GM23248 (cell line): ENCODE measurements around the gene ZNF669. TPM values are rescaled to one million over a fixed set of nuclear protein-coding genes. Genes with fewer than 3 reads are reported as not detected.
"Not testable (repeated sequence)": the region's sequence is repeated elsewhere in the genome, so short reads cannot be mapped to it uniquely, and the experiment has no call there.

Source experiments
- DNase-seq: peaks from one replicate; pipeline ENCODE4 v3.0.0-alpha.2; 2015
- H2AFZ ChIP-seq: fragments of 200-600 bp; sonication (generic); 2 replicates; pipeline ENCODE4 v1.6.1; 2016; ENCODE audit warnings: antibody characterized with exemption
- H3F3A ChIP-seq: fragments of 200-600 bp; sonication (generic); 2 replicates; pipeline ENCODE4 v1.6.1; 2016; ENCODE audit warnings: mild to moderate bottlenecking, antibody characterized with exemption, mixed run types; ENCODE audit not compliant: insufficient read depth
- H3K27ac ChIP-seq: fragments of 200-600 bp; sonication (generic); 2 replicates; pipeline ENCODE4 v1.5.1; 2016; ENCODE audit warnings: mild to moderate bottlenecking
- H3K27me3 ChIP-seq: fragments of 200-600 bp; sonication (generic); replicated peaks from 2 replicates; pipeline ENCODE4 v1.6.1; 2016; ENCODE audit warnings: mild to moderate bottlenecking; ENCODE audit not compliant: insufficient read depth
- H3K36me3 ChIP-seq: fragments of 200-600 bp; sonication (generic); 2 replicates; pipeline ENCODE4 v1.6.1; 2016; ENCODE audit warnings: low read depth, mild to moderate bottlenecking
- H3K4me1 ChIP-seq: fragments of 200-600 bp; sonication (generic); 2 replicates; pipeline ENCODE4 v1.6.1; 2016; ENCODE audit warnings: mild to moderate bottlenecking; ENCODE audit not compliant: insufficient read depth
- H3K4me2 ChIP-seq: fragments of 200-600 bp; sonication (generic); one replicate; pipeline ENCODE4 v1.6.1; 2016; ENCODE audit warnings: mild to moderate bottlenecking; ENCODE audit not compliant: unreplicated experiment
- H3K4me3 ChIP-seq: fragments of 200-600 bp; sonication (generic); 2 replicates; pipeline ENCODE4 v1.5.1; 2016; ENCODE audit warnings: mild to moderate bottlenecking
- H3K79me2 ChIP-seq: fragments of 200-600 bp; sonication (generic); 2 replicates; pipeline ENCODE4 v1.6.1; 2016; ENCODE audit warnings: mild to moderate bottlenecking; ENCODE audit not compliant: insufficient read depth
- H3K9ac ChIP-seq: fragments of 200-600 bp; sonication (generic); 2 replicates; pipeline ENCODE4 v1.6.1; 2016; ENCODE audit warnings: mild to moderate bottlenecking
- H3K9me2 ChIP-seq: fragments of 200-600 bp; sonication (generic); 2 replicates; pipeline ENCODE4 v1.6.1; 2016; ENCODE audit warnings: mixed run types, mild to moderate bottlenecking, moderate library complexity; ENCODE audit not compliant: insufficient read depth
- H3K9me3 ChIP-seq: fragments of 200-600 bp; sonication (generic); one replicate; pipeline ENCODE4 v1.6.1; 2017; ENCODE audit warnings: low read depth
- H4K20me1 ChIP-seq: fragments of 200-600 bp; sonication (generic); 2 replicates; pipeline ENCODE4 v1.6.0; 2016; ENCODE audit not compliant: insufficient read depth
- EZH2 ChIP-seq: fragments of 200-600 bp; sonication (generic); IDR thresholded peaks from 2 replicates; pipeline ENCODE4 v1.6.1; 2018; ENCODE audit warnings: antibody characterized with exemption, mild to moderate bottlenecking; ENCODE audit not compliant: insufficient read depth, poor library complexity, severe bottlenecking
- EZH2phosphoT487 ChIP-seq: fragments of 200-600 bp; sonication (generic); IDR thresholded peaks from 2 replicates; pipeline ENCODE4 v1.6.1; 2018; ENCODE audit warnings: antibody characterized with exemption, moderate library complexity, mild to moderate bottlenecking, low read depth; ENCODE audit not compliant: insufficient read depth
- WGBS, 2 experiments: methylation state at CpG; one replicate each; pipeline ENCODE4 v1.1.6; 2015 to 2017; ENCODE audit warnings: low lambda C conversion rate in 2 of 2, low coverage in 1 of 2; ENCODE audit errors: missing lambda C conversion rate in 2 of 2; 5-methylcytosine and 5-hydroxymethylcytosine counted together
- in situ Hi-C: fragments of 300-500 bp; cut with MboI; formaldehyde crosslinking; loops from 2 replicates; pipeline ENCODE4 v1.15.0; 2020
- polyA plus RNA-seq: library from polyadenylated mRNA; unstranded; fragments of >200 nt; fragmentation: Nextera tagmentation; extraction: Ambion mirVana; gene quantifications from 2 replicates; pipeline ENCODE4 v1.2.1, GENCODE V29; 2016
- total RNA-seq: library from RNA; depleted of rRNA; stranded (reverse); fragments of >200 nt; shearing (Covaris generic); gene quantifications from 2 replicates; pipeline ENCODE4 v1.2.3, GENCODE V29; 2014

ZNF669 gene
- total and polyA plus RNA-seq, 2 experiments from 2014 or later: 2.4 to 4.9 TPM

GRCh38 chr1:247145279-247145678 lies 41.1 kb upstream of the ZNF669 start:
- Histone ChIP-seq H3K9me3 (peaks cover under 1% of the 10 kb centered on the region), H3K9me2 (no peaks in the 10 kb centered on the region), H2AFZ (no peak overlapping the region), H3K36me3 (peaks cover 11% of the 10 kb centered on the region), H3K4me1 (no peaks in the 10 kb centered on the region), H3K27ac (no peak overlapping the region), H3K4me2 (no peak overlapping the region), H3F3A (no peaks in the 10 kb centered on the region), H4K20me1 (no peaks in the 10 kb centered on the region), H3K79me2 (0 out of 2 replicates have a peak, but pooled peaks cover 3% of the 10 kb centered on the region), H3K4me3 (no peak overlapping the region), H3K9ac (no peak overlapping the region), H3K27me3 (no peaks in the 10 kb centered on the region)
- TF ChIP-seq EZH2phosphoT487 (no peak), EZH2 (no peak)
- WGBS, 2 experiments: 92 to 95% methylated on average over 6 of the region's 6 CpGs
- DNase-seq: no peak
- in situ Hi-C loops: no loop called here

- H3K4me1 ChIP-seq, H3K9me3 ChIP-seq, in situ Hi-C loops, H3K9me2 ChIP-seq, H3K9ac ChIP-seq, H3F3A ChIP-seq, H2AFZ ChIP-seq, H3K36me3 ChIP-seq, DNase-seq, H3K79me2 ChIP-seq, H3K27ac ChIP-seq, H4K20me1 ChIP-seq, H3K27me3 ChIP-seq, H3K4me3 ChIP-seq, H3K4me2 ChIP-seq: not testable (repeated sequence)
Observed at GRCh38 chr1:247139557-247139956, 35.4 kb upstream of the ZNF669 start.

DNA sequence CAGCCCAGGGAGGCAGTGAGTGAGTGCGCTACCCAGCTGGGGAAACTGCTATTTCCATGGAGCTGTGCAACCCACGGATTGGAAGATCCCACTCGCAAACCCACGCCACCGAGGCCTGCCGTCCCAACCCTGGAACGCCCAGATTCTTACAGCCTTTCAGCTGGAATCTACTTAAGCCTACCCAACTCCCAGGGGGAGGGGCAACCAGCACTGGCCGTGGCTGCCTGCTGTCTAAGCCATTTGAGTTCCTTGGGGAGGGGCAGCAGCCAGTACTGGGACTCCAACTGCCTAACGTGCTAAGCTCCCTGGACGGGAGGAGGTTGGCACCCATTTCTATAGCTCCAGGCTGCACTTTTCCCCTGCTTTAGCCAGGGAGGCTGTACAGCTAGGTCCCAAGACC lies 27.1 kb upstream of the ZNF669 start:
- Histone ChIP-seq H3K4me2 (no peak overlapping the region), H3K9ac (no peak overlapping the region), H3K36me3 (no peaks in the 10 kb centered on the region), H4K20me1 (no peaks in the 10 kb centered on the region), H3K79me2 (peaks cover 12% of the 10 kb centered on the region), H3K4me1 (no peaks in the 10 kb centered on the region; the same call in 1 of the 2 replicates), H3F3A (no peaks in the 10 kb centered on the region), H3K4me3 (no peak overlapping the region), H3K27ac (no peak overlapping the region), H3K27me3 (no peaks in the 10 kb centered on the region), H3K9me3 (no peaks in the 10 kb centered on the region), H2AFZ (no peak overlapping the region), H3K9me2 (no peaks in the 10 kb centered on the region)
- WGBS, 2 experiments: 95 to 98% methylated on average over 10 of the region's 10 CpGs
- no peak for DNase-seq
- in situ Hi-C loops: no loop called here
- TF ChIP-seq EZH2phosphoT487 (no peak), EZH2 (no peak)

DNA sequence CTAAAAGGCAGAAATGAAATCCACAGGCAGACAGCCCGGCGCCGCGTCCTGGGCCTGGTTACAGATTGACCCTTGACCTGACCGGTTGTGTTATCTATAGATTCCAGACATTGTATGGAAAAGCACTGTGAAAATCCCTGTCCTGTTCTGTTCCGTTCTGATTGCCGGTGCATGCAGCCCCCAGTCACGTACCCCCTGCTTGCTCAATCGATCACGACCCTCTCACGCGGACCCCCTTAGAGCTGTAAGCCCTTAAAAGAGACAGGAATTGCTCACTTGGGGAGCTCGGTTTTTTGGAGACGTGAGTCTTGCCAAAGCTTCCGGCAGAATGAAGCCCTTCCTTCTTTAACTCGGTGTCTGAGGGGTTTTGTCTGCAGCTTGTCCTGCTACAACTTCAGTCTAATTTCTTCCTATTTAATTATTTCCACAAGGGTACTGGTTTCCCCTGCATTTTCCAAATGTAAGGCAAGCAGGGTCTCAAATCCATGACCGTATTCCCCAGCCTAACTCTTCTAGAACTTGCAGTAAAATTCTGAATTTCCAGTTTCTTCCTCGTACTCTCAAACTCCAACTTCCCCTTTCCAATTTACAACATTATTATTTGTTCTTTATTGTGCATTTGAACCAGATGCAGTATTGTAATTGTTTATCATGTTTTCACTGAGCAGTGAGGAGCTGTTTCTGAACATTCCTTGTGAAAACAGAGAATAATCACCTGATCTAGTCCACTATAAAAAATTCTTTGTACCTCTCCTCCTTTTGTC lies 23.5 kb upstream of the ZNF669 start:
- H3K4me3 ChIP-seq: peak overlapping the region; percentile 71
- in situ Hi-C loops, H3F3A ChIP-seq, H3K4me1 ChIP-seq, H3K36me3 ChIP-seq, H3K9me3 ChIP-seq, H3K27me3 ChIP-seq, H3K79me2 ChIP-seq, H3K9me2 ChIP-seq, DNase-seq, H4K20me1 ChIP-seq: not testable (repeated sequence)
- H3K27ac ChIP-seq: 0 out of 2 replicates have a peak overlapping the region, but pooled peaks have one; percentile 22
- peak overlapping the region; percentile 80 for H3K4me2 ChIP-seq
- peak overlapping the region; percentile 45 for H3K9ac ChIP-seq
- WGBS, 2 experiments: 22 to 26% methylated on average over 13 of the region's 18 CpGs
- peak overlapping the region; percentile 63 for H2AFZ ChIP-seq

GRCh38 chr1:247126601-247127000 lies 22.4 kb upstream of the ZNF669 start:
- H3K36me3 ChIP-seq, H3K27ac ChIP-seq, H2AFZ ChIP-seq, H3K9me2 ChIP-seq, H3K4me1 ChIP-seq, DNase-seq, H3K4me2 ChIP-seq, H3F3A ChIP-seq, in situ Hi-C loops, H3K9ac ChIP-seq, H4K20me1 ChIP-seq, H3K4me3 ChIP-seq, H3K27me3 ChIP-seq, H3K79me2 ChIP-seq, H3K9me3 ChIP-seq: not testable (repeated sequence)
- WGBS, 2 experiments: no CpG with 5 or more reads among the region's 46 CpGs

DNA sequence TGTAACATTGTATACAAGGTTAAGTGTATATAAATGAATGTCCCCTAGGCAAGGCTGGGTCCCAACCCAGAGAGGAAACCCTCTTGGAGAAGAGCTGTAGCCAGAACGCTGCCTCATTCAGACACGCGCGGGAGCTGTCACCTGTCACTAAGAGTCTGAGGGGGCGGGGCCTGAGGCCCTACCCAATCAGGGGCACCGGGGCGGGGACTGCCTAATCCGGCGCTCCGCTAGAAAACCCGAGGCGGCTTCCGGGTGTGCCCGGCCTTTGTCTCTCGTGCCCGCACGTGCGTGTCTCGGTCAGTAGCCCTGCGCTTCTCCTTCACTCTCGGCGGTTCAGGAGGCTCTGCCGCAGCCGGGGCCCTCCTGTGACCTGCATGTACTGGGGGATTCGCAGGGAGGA lies 22.0 kb upstream of the ZNF669 start:
- in situ Hi-C loops, H3K9me3 ChIP-seq, H4K20me1 ChIP-seq, H3K27ac ChIP-seq, H3K4me1 ChIP-seq, H3K4me2 ChIP-seq, H3F3A ChIP-seq, H2AFZ ChIP-seq, DNase-seq, H3K9ac ChIP-seq, H3K9me2 ChIP-seq, H3K79me2 ChIP-seq, H3K36me3 ChIP-seq, H3K4me3 ChIP-seq, H3K27me3 ChIP-seq: not testable (repeated sequence)
- WGBS, 2 experiments: no CpG with 5 or more reads among the region's 25 CpGs
